Endothelial cell of umbilical vein (primary cell): ENCODE measurements around the gene CAT.

ENCODE experiments used
- CTCF ChIP-seq, 2 donors: IDR thresholded peaks; 1 replicate in 1 of 2; 2 replicates in 1 of 2; pipeline ENCODE4 v1.5.1; 2011; ENCODE audit warnings: low read length in 2 of 2, mild to moderate bottlenecking in 2 of 2, moderate library complexity in 2 of 2, control low read depth in 1 of 2, inconsistent platforms in 1 of 2, low read depth in 1 of 2; ENCODE audit not compliant: insufficient read depth in 1 of 2; ENCODE audit errors: extremely low read depth in 1 of 2
- POLR2A ChIP-seq: IDR thresholded peaks from 2 replicates; pipeline ENCODE4 v1.6.1; 2012; ENCODE audit warnings: low read depth, mild to moderate bottlenecking, control low read depth, low read length
- POLR2AphosphoS5 ChIP-seq: IDR thresholded peaks from 2 replicates; pipeline ENCODE4 v1.6.1; 2012; ENCODE audit warnings: low read depth, mild to moderate bottlenecking, control low read depth, low read length, moderate library complexity; ENCODE audit not compliant: insufficient read depth

GRCh38 chr11:34431979-34432378 lies 6.8 kb upstream of the CAT start:
- TF ChIP-seq CTCF (IDR thresholded peaks at IDR 0.05; ENCODE audit: extremely low read depth in 1 of 2, insufficient read depth in 1 of 2, low read depth in 1 of 2, low read length in 2 of 2) (no peak), POLR2A (no peak), POLR2AphosphoS5 (no peak)
